Right lobe of liver (tissue), 6 donors: ENCODE measurements around the gene FBXO2. TPM values are rescaled to one million over a fixed set of nuclear protein-coding genes. Genes with fewer than 3 reads are reported as not detected.

Source experiments
- ATAC-seq, 4 donors: fragments of 200-7000 bp; cut with Tn5 transposase; one replicate each; pipeline ENCODE4 v1.9.1; 2020; ENCODE audit warnings: mild to moderate bottlenecking in 4 of 4, moderate library complexity in 4 of 4
- DNase-seq, 3 donors: peaks; one replicate each; pipeline ENCODE4 v3.0.0-alpha.2; 2020
- H3K27ac ChIP-seq, 3 donors: fragments of 200-600 bp; one replicate each; pipeline ENCODE4 v1.8.0; 2022
- H3K27me3 ChIP-seq, 2 donors: fragments of 200-600 bp; one replicate each; pipeline ENCODE4 v1.8.0; 2022
- H3K36me3 ChIP-seq, 4 donors: fragments of 200-600 bp; sonication (generic) in 1 of 4; one replicate each; pipeline versions ENCODE4 v1.5.1 to v1.8.0; 2017 to 2022; ENCODE audit warnings: control low read depth in 1 of 4
- H3K4me1 ChIP-seq, 4 donors: fragments of 200-600 bp; sonication (generic) in 1 of 4; one replicate each; pipeline versions ENCODE4 v1.5.1 to v1.8.0; 2017 to 2022; ENCODE audit warnings: control low read depth in 1 of 4
- H3K4me3 ChIP-seq, 3 donors: fragments of 200-600 bp; one replicate each; pipeline ENCODE4 v1.8.0; 2022
- H3K9me3 ChIP-seq, 4 donors: fragments of 200-600 bp; sonication (generic) in 1 of 4; one replicate each; pipeline versions ENCODE4 v1.5.1 to v1.8.0; 2017 to 2022; ENCODE audit warnings: control low read depth in 1 of 4
- CTCF ChIP-seq, 4 donors: fragments of 200-600 bp in 3 of 4; fragments of 450-650 bp in 1 of 4; IDR thresholded peaks; one replicate each; pipeline versions ENCODE4 v1.5.1 to v1.8.0; 2016 to 2022; ENCODE audit warnings: antibody characterized with exemption in 4 of 4, mild to moderate bottlenecking in 2 of 4
- POLR2A ChIP-seq: fragments of 450-650 bp; IDR thresholded peaks from one replicate; pipeline ENCODE4 v1.6.1; 2017; ENCODE audit warnings: antibody characterized with exemption, mild to moderate bottlenecking
- WGBS: methylation state at CpG from one replicate; pipeline ENCODE4 v1.1.6; 2018; ENCODE audit warnings: low coverage, low lambda C conversion rate; ENCODE audit not compliant: insufficient coverage; ENCODE audit errors: missing lambda C conversion rate; 5-methylcytosine and 5-hydroxymethylcytosine counted together
- intact Hi-C, 2 donors: fragments of 100-400 bp; cut with DNase I; formaldehyde crosslinking; loops; one replicate each; pipeline versions ENCODE4 v1.11.2 to v1.14.1; 2022
- total RNA-seq, 6 experiments: library from RNA; depleted of rRNA in 2 of 6; stranded (reverse); fragments of >200 nt in 2 of 6; fragmentation: NEBNext Ultra II Directional in 3 of 6; extraction: Animal tissue kit (Norgen Biotek cat#: 25700) in 3 of 6; gene quantifications; one replicate each; pipeline versions ENCODE4 v1.1.0 to v1.2.4, GENCODE V29; 2016 to 2023
- donor health status: DM: no; HTN: yes; CAD: no.
- donor health status: DM: no; HTN: no; CAD: no.
- donor health status: DM: no; HTN: no; CAD: no.
- donor health status: DM: no; HTN: yes; CAD: no.
- donor health status: DM: no; HTN: yes; CAD: no.

The FBXO2 gene
- total RNA-seq, 6 experiments from 2014 or later: 6.6 to 23.7 (median 16.0) TPM

GRCh38 chr1:11690397-11691301, 36.4 kb upstream of the FBXO2 start:
- peaks cover 4 to 22% of the 10 kb centered on the region in 2 donors for H3K27me3 ChIP-seq
- H3K36me3 ChIP-seq: no peaks in the 10 kb centered on the region
- peaks cover 0 to 16% (median 0%) of the 10 kb centered on the region in 4 donors for H3K4me1 ChIP-seq
- TF ChIP-seq CTCF (IDR thresholded peaks at IDR 0.05): no peak
- no peak for TF ChIP-seq POLR2A
- no peak overlapping the region for H3K27ac ChIP-seq
- H3K4me3 ChIP-seq: no peak overlapping the region
- H3K9me3 ChIP-seq: no peaks in the 10 kb centered on the region
- DNase-seq (no peak), ATAC-seq (peak in 3 of 4 donors; percentile 27 to 42 (median 28))
- intact Hi-C loops: no loop called here
- 2% methylated on average over 21 of the region's 64 CpGs for WGBS

GRCh38 chr1:11688506-11688905, 34.3 kb upstream of the FBXO2 start:
- Histone ChIP-seq H3K4me3 (no peak overlapping the region), H3K36me3 (no peaks in the 10 kb centered on the region), H3K27me3 (peaks cover 4 to 22% of the 10 kb centered on the region in 2 donors), H3K27ac (no peak overlapping the region), H3K9me3 (no peaks in the 10 kb centered on the region), H3K4me1 (peaks cover 0 to 16% (median 0%) of the 10 kb centered on the region in 4 donors)
- DNase-seq (no peak), ATAC-seq (no peak)
- 96% methylated on average over 3 of the region's 4 CpGs for WGBS
- intact Hi-C loops: no loop called here
- no peak for TF ChIP-seq CTCF (IDR thresholded peaks at IDR 0.05)
- no peak for TF ChIP-seq POLR2A

GRCh38 chr1:11685210-11685752, 31.1 kb upstream of the FBXO2 start:
- no peaks in the 10 kb centered on the region for H3K27me3 ChIP-seq
- TF ChIP-seq CTCF (IDR thresholded peaks at IDR 0.05) (no peak), POLR2A (no peak)
- no peaks in the 10 kb centered on the region for H3K9me3 ChIP-seq
- no peak for ATAC-seq
- no peaks in the 10 kb centered on the region for H3K36me3 ChIP-seq
- WGBS: 89% methylated on average over 6 of the region's 7 CpGs
- intact Hi-C loops: no loop called here
- no peak overlapping the region for H3K27ac ChIP-seq
- peaks cover 0 to 11% (median 3%) of the 10 kb centered on the region in 4 donors for H3K4me1 ChIP-seq
- no peak overlapping the region for H3K4me3 ChIP-seq
- no peak for DNase-seq

GRCh38 chr1:11684070-11684469, 29.8 kb upstream of the FBXO2 start:
- ATAC-seq: no peak
- no peak for DNase-seq
- Histone ChIP-seq H3K4me3 (no peak overlapping the region), H3K9me3 (no peaks in the 10 kb centered on the region), H3K27me3 (no peaks in the 10 kb centered on the region), H3K27ac (no peak overlapping the region), H3K4me1 (peaks cover 0 to 16% (median 3%) of the 10 kb centered on the region in 4 donors), H3K36me3 (no peaks in the 10 kb centered on the region)
- intact Hi-C loops: no loop called here
- TF ChIP-seq POLR2A (no peak), CTCF (IDR thresholded peaks at IDR 0.05) (no peak)
- 70% methylated on average over 5 of the region's 7 CpGs for WGBS
